Spleen (tissue), 7 donors: ENCODE results near the gene CTNNBL1.

Experiments
- CTCF ChIP-seq, 11 experiments: fragments of 200-600 bp in 7 of 11; fragments of 450-650 bp in 4 of 11; sonication (generic) in 4 of 11; IDR thresholded peaks in 8 of 11; conservative IDR thresholded peaks in 3 of 11; 1 replicate in 7 of 11; 2 replicates in 4 of 11; pipeline versions ENCODE4 v1.4.0 to v1.8.0; 2016 to 2021; ENCODE audit warnings: antibody characterized with exemption in 11 of 11, inconsistent platforms in 4 of 11, mild to moderate bottlenecking in 1 of 11
- POLR2A ChIP-seq, 3 donors: fragments of 450-650 bp; IDR thresholded peaks; one replicate each; pipeline ENCODE4 v1.5.1; 2017; ENCODE audit warnings: antibody characterized with exemption in 3 of 3, mild to moderate bottlenecking in 1 of 3
- donor health status: DM: no; HTN: no; CAD: no; lungs with moderate emphysema.
- donor health status: DM: no; HTN: no; CAD: no.
- donor health status: DM: no; HTN: no; CAD: no.

DNA sequence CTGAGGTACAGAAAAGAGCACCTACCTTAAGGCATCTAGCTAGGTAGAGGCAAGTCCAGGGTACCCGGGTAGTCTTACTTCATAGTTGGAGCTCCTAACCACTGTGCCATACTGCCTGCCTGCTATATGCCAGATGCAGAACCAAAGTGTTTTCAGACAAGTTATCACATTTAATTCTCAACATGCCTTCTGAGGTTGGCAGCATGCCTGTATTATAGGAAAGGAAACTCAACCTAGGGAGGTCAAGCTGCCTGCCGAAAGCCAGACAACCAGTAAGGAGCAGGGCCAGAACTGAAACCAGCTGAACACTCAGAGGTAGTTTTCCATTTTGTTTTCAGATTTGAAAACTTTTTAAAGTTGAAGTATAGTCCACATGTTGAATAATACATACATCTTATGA, 5.4 kb downstream of the CTNNBL1 start:
- no peak for TF ChIP-seq POLR2A (IDR thresholded peaks at IDR 0.05)
- TF ChIP-seq CTCF (IDR thresholded peaks at IDR 0.05 in 8 of 11, conservative IDR thresholded peaks at IDR 0.05 in 3 of 11) = no peak
